GM18873 (cell line): ENCODE measurements around the gene BRCC3.
"Not testable (repeated sequence)": the region's sequence is repeated elsewhere in the genome, so short reads cannot be mapped to it uniquely, and the experiment has no call there.

Source experiments
- ATAC-seq: cut with Tn5 transposase; IDR thresholded peaks from one replicate; pipeline ENCODE4 v1.9.1; 2021; ENCODE audit warnings: mild to moderate bottlenecking, moderate library complexity, moderate number of reproducible peaks; ENCODE audit not compliant: unreplicated experiment, low FRiP score

BRCC3 gene

DNA sequence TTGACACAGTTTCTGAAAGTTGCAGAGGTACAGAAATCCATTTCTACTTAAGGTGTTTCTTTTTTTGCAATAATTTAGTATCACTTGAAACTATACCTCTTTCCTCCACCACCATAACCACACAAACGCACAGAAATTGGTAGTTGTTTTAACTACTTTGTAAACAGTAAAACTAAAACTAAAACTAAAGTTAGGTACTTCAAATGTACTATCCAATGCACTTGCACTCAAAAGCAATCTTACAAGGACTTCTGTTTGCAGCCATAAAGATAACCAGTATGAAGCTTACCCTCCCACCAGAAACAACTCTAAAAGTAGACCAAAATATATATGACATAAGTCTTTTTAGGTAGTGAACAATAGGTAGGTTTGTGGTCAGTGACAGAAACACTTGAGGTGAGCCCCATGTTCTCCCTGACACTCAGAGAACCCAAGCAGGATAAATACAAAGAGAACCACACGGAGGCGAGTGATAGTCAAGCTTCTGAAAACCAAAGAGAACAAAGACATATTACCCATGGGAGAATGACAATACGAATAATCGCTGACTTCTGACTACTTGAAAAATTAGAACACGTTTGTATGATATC is 72.7 kb downstream of the BRCC3 start:
- ATAC-seq = no peak

DNA sequence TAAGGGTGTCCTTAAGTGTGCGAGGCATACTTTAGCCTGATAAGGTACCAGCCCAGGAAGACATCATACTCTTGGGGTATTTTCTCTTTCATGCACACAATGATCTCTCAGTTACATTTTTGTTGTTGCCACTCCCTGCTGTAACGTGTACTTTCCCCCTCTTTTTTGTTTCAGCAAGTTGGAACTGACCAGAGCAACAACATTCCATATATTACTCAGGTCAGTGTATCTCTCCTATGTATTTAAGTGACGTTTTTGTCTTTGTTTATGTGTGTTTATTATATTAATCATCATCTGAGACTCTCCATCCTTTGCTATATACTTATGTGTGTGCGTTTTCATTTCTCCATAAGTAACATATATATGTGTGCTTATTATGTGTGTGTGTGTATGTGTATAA is 73.6 kb downstream of the BRCC3 start:
- no peak for ATAC-seq

DNA sequence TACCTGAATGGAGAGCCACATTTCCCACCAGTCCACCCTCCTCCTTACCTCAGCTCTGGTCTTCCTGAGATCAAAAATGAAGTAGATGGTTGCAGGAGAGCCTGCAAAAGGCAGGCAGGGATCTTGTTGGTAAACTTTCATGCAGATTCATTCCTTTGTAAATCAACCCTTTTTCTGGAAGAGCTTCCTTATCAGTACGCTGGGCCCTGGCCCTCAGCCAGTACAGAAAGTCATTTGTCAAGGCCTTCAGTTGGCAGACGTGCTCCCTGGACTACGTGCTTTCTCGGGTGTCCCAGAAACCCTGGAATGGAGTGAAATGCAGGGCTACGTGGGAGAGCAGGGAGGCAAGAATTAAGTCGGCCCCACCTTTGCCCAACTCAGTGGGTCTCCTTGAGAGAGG is 76.3 kb downstream of the BRCC3 start:
- not testable (repeated sequence) for ATAC-seq

DNA sequence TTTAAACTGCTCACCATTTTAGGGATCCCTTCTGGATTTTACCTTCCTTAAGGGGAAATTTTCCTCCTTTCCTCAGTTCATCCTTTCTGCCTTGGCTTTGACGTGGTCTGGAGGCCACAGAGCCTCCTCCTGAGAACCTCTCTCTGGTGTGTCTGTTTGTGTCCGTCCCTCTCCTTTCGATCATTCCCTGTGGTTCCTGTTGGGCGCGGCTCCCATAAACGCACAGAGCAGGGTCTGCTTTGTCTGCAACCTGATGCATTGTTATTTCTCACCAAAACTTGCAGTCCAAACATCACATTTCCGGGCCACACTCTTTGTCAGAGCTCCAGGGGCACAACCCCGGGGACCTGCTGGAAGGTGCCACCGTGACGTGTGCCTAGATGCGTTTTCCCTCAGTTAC is 76.9 kb downstream of the BRCC3 start:
- not testable (repeated sequence) for ATAC-seq

DNA sequence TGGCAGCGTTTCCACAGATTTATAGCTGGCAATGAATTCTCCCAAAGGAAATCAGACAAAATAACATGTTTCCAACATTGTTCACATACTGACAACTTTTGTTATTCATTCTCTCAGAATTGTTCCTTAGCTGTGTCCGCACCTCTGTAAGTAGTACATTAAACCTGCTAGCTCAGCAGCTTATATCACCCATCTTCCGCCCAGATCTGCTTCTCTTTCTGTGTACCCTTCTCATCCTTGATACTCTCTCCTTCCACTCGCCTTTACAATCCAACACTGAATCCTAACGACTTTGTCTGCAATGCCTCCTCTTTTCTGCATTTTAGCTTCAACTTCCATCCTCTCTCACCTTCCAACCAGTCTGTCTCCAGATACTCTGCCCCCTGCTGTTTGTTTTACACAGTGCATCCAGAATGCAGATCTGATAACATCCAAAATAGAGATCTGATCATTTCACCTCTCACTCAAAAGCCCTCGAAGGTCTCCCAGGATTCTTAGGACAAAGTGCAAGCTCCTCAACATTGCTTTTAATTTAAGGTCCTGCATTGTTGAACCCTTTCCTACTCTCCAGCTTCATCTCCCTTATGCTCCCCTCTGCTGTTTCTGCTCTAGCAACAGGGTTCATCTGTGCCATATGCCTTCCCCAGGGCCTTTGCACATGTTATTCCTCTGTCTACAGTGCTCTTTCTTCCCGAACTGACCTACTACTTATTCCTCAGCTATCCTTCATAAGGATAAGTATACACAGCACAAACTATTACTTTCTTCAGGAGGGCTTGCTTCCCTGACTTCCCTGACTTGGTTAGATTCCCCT is 77.6 kb downstream of the BRCC3 start:
- ATAC-seq = no peak

DNA sequence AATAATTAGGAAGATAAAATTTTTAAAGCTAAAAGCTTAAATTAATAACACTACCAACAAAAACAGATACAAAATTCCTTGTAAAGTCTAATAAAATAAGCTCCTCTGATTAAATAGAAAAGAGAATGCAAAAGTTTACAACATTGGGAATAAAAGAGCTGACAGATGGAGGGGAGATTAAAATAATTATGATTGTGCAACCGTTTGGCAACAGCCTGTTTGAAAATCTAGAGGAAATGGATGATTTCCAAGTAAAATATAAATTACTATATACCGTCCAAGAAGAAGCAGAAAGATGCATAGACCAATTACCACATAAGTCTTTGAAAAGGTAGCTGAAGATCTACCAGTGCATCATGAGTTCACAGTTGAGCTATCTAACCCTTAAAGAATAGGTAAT is 98.6 kb downstream of the BRCC3 start:
- no peak for ATAC-seq
